HG02571 (cell line): ENCODE results near the gene KIAA1328.
A peak's percentile ranks its signal among the peaks of the same experiment; 100 is the strongest.
"Not testable (repeated sequence)": the region's sequence is repeated elsewhere in the genome, so short reads cannot be mapped to it uniquely, and the experiment has no call there.

Experiments used
- ATAC-seq: cut with Tn5 transposase; IDR thresholded peaks from one replicate; pipeline ENCODE4 v1.9.1; 2021; ENCODE audit warnings: mild to moderate bottlenecking, moderate library complexity; ENCODE audit not compliant: unreplicated experiment

The KIAA1328 gene

GRCh38 chr18:36828630-36829361 lies at the start of gene KIAA1328, which contains the start of gene TPGS2:
KIAA1328 (plus strand) TSS chr18:36829127; CDS start chr18:36829139, 12 bp downstream.
TPGS2 (minus strand) TSS chr18:36829002; CDS start chr18:36828767, 235 bp downstream.
- ATAC-seq, result peak; percentile 93

GRCh38 chr18:36780748-36781147 lies 48.2 kb upstream of the KIAA1328 start:
- no peak for ATAC-seq

- ATAC-seq, result no peak
Observed at GRCh38 chr18:36782710-36783109, 46.2 kb upstream of the KIAA1328 start.

- no peak for ATAC-seq
Observed at GRCh38 chr18:36783792-36784191, 45.1 kb upstream of the KIAA1328 start.

GRCh38 chr18:36786686-36787085 lies 42.2 kb upstream of the KIAA1328 start:
- ATAC-seq, result no peak

GRCh38 chr18:36792634-36793283 lies 36.2 kb upstream of the KIAA1328 start:
- ATAC-seq, result no peak

GRCh38 chr18:36798738-36799473 lies 30.0 kb upstream of the KIAA1328 start:
- no peak for ATAC-seq

GRCh38 chr18:36805105-36805504 lies 23.8 kb upstream of the KIAA1328 start:
- no peak for ATAC-seq

- no peak for ATAC-seq
Observed at GRCh38 chr18:36808681-36809080, 20.2 kb upstream of the KIAA1328 start.

- ATAC-seq, result peak; percentile 95
Observed at GRCh38 chr18:36809590-36810381, 19.1 kb upstream of the KIAA1328 start.

GRCh38 chr18:36811430-36811829 lies 17.5 kb upstream of the KIAA1328 start:
- ATAC-seq, result no peak

- no peak for ATAC-seq
Observed at GRCh38 chr18:36811955-36812354, 17.0 kb upstream of the KIAA1328 start.

- ATAC-seq, result no peak
Observed at GRCh38 chr18:36812678-36813077, 16.2 kb upstream of the KIAA1328 start.

GRCh38 chr18:36813101-36813775 lies 15.7 kb upstream of the KIAA1328 start:
- ATAC-seq, result no peak

- ATAC-seq, result no peak
Observed at GRCh38 chr18:36813824-36814223, 15.1 kb upstream of the KIAA1328 start.

- no peak for ATAC-seq
Observed at GRCh38 chr18:36814994-36815393, 13.9 kb upstream of the KIAA1328 start.

GRCh38 chr18:36816096-36816495 lies 12.8 kb upstream of the KIAA1328 start:
- not testable (repeated sequence) for ATAC-seq

GRCh38 chr18:36817039-36817438 lies 11.9 kb upstream of the KIAA1328 start:
- no peak for ATAC-seq

GRCh38 chr18:36818652-36819051 lies 10.3 kb upstream of the KIAA1328 start:
- ATAC-seq, result no peak

GRCh38 chr18:36819621-36820020 lies 9.3 kb upstream of the KIAA1328 start:
- ATAC-seq, result no peak
